A549 (cell line): Measurements from ENCODE around the gene L3MBTL4. TPM values are rescaled to one million over a fixed set of nuclear protein-coding genes. Genes with fewer than 3 reads are reported as not detected.

Experiments
- ATAC-seq, 2 experiments: fragments of 200-7000 bp in 1 of 2; fragments of >200 bp in 1 of 2; cut with Nextera tagmentation in 1 of 2; cut with Tn5 transposase in 1 of 2; 3 replicates each; pipeline versions ENCODE4 v1.8.0 to v1.9.1; 2018 to 2020; ENCODE audit warnings: mild to moderate bottlenecking in 1 of 2, moderate library complexity in 1 of 2
- CTCF ChIA-PET: fragments of 300-600 bp; sonication (Branson Sonifier 250); formaldehyde crosslinking; extraction: SDS; loops from one replicate; lab custom pipeline; 2021; ENCODE audit warnings: antibody characterized with exemption, inconsistent platforms; lab: Yijun Ruan, JAX
- POLR2A ChIA-PET: fragments of 350-600 bp; formaldehyde crosslinking; extraction: SDS; loops from one replicate; lab custom pipeline; 2021; ENCODE audit warnings: antibody characterized with exemption, inconsistent platforms; lab: Yijun Ruan, JAX
- DNase-seq, 2 experiments: peaks; one replicate each; pipeline versions ENCODE4 v3.0.0 to v3.0.0-alpha.2; 2011 to 2016; ENCODE audit warnings: low read depth in 1 of 2, low spot score in 1 of 2
- FAIRE-seq: peaks from 2 replicates; lab custom pipeline; 2011; peaks lifted over from hg19 to GRCh38; lab: Jason Lieb, UNC
- H3K27ac ChIP-seq, 2 experiments: fragments of >200 bp; sonication (Bioruptor Twin); formaldehyde crosslinking; 3 replicates each; pipeline ENCODE4 v1.5.1; 2016 to 2017
- H3K4me1 ChIP-seq: fragments of >200 bp; sonication (Bioruptor Twin); formaldehyde crosslinking; 3 replicates; pipeline ENCODE4 v1.6.1; 2016
- H3K4me2 ChIP-seq: fragments of >200 bp; sonication (Bioruptor Twin); formaldehyde crosslinking; 3 replicates; pipeline ENCODE4 v1.6.1; 2016
- H3K4me3 ChIP-seq: fragments of >200 bp; sonication (Bioruptor Twin); formaldehyde crosslinking; 3 replicates; pipeline ENCODE4 v1.5.1; 2016
- H3K9me3 ChIP-seq: fragments of >200 bp; sonication (Bioruptor Twin); formaldehyde crosslinking; 3 replicates; pipeline ENCODE4 v1.6.1; 2016
- ATOH8 ChIP-seq: fragments of 250-450 bp; sonication (Bioruptor Pico); IDR thresholded peaks from 2 replicates; pipeline ENCODE4 v1.5.0; 2020; ENCODE audit warnings: low read depth, mild to moderate bottlenecking, moderate library complexity
- BCL3 ChIP-seq: fragments of >200 bp; sonication (Bioruptor Twin); formaldehyde crosslinking; IDR thresholded peaks from 3 replicates; pipeline ENCODE4 v1.6.1; 2016
- BHLHE40 ChIP-seq: IDR thresholded peaks from 2 replicates; pipeline ENCODE4 v1.6.1; 2012; ENCODE audit warnings: low read depth, low read length, inconsistent platforms
- CBX8 ChIP-seq: fragments of 200-600 bp; sonication (generic); IDR thresholded peaks from 2 replicates; pipeline ENCODE4 v1.6.1; 2016
- CEBPB ChIP-seq, 2 experiments: fragments of >200 bp in 1 of 2; sonication (Bioruptor Twin) in 1 of 2; formaldehyde crosslinking in 1 of 2; IDR thresholded peaks; 2 replicates each; pipeline ENCODE4 v1.6.1; 2012 to 2016
- CHD2 ChIP-seq: fragments of 150-350 bp; IDR thresholded peaks from 2 replicates; pipeline ENCODE4 v1.6.1; 2014; ENCODE audit warnings: low read length; ENCODE audit not compliant: partially characterized antibody
- CTCF ChIP-seq: fragments of >200 bp; sonication (Bioruptor Twin); formaldehyde crosslinking; IDR thresholded peaks from 3 replicates; pipeline ENCODE4 v1.5.1; 2016
- EHMT2 ChIP-seq: fragments of 200-600 bp; sonication (generic); IDR thresholded peaks from 2 replicates; pipeline ENCODE4 v1.6.1; 2016; ENCODE audit warnings: antibody characterized with exemption, low read depth, mild to moderate bottlenecking, moderate library complexity
- EP300 ChIP-seq, 2 experiments: fragments of >200 bp; sonication (Bioruptor Twin); formaldehyde crosslinking; IDR thresholded peaks; 2 replicates in 1 of 2; 3 replicates in 1 of 2; pipeline ENCODE4 v1.6.1; 2016 to 2017
- ESRRA ChIP-seq: fragments of 150-350 bp; IDR thresholded peaks from 2 replicates; pipeline ENCODE4 v1.6.1; 2014; ENCODE audit warnings: mild to moderate bottlenecking, low read length, borderline replicate concordance
- FOSL2 ChIP-seq, 2 experiments: fragments of 450-650 bp in 1 of 2; fragments of >200 bp in 1 of 2; sonication (Bioruptor Twin) in 1 of 2; formaldehyde crosslinking; IDR thresholded peaks; 2 replicates each; pipeline versions ENCODE4 v1.5.0 to v1.6.1; 2016 to 2020; ENCODE audit warnings: mild to moderate bottlenecking in 1 of 2, moderate library complexity in 1 of 2
- HDAC2 ChIP-seq: fragments of 200-600 bp; sonication (generic); IDR thresholded peaks from 2 replicates; pipeline ENCODE4 v1.6.1; 2016
- HES2 ChIP-seq: fragments of >200 bp; sonication (Bioruptor Twin); formaldehyde crosslinking; IDR thresholded peaks from 2 replicates; pipeline ENCODE4 v1.6.1; 2016
- HOXA7 ChIP-seq: fragments of 250-450 bp; sonication (Bioruptor Pico); IDR thresholded peaks from 2 replicates; pipeline ENCODE4 v1.5.0; 2020; ENCODE audit warnings: mild to moderate bottlenecking, moderate library complexity
- HOXB13 ChIP-seq: fragments of 250-450 bp; sonication (Bioruptor Pico); IDR thresholded peaks from 2 replicates; pipeline ENCODE4 v1.5.0; 2020; ENCODE audit warnings: low read depth, mild to moderate bottlenecking, moderate library complexity
- JUN ChIP-seq, 2 experiments: fragments of >200 bp; sonication (Bioruptor Twin); formaldehyde crosslinking; IDR thresholded peaks; 2 replicates in 1 of 2; 3 replicates in 1 of 2; pipeline ENCODE4 v1.6.1; 2016 to 2017
- NFE2L2 ChIP-seq: fragments of 150-350 bp; conservative IDR thresholded peaks from 2 replicates; pipeline ENCODE4 v1.6.1; 2014; ENCODE audit warnings: low read length
- NPAS2 ChIP-seq: fragments of 250-450 bp; sonication (Bioruptor Pico); IDR thresholded peaks from 2 replicates; pipeline ENCODE4 v1.8.0; 2022; ENCODE audit warnings: mild to moderate bottlenecking, moderate library complexity, borderline replicate concordance
- PBX3 ChIP-seq: IDR thresholded peaks from 2 replicates; pipeline ENCODE4 v1.6.1; 2012
- PHF8 ChIP-seq: fragments of 200-600 bp; sonication (generic); IDR thresholded peaks from 2 replicates; pipeline ENCODE4 v1.6.1; 2016; ENCODE audit warnings: low read depth, mild to moderate bottlenecking, antibody characterized with exemption, moderate library complexity, borderline replicate concordance
- POLR2A ChIP-seq: IDR thresholded peaks from 2 replicates; pipeline ENCODE4 v1.6.1; 2012; ENCODE audit warnings: mild to moderate bottlenecking, low read length
- RARB ChIP-seq: fragments of 250-450 bp; sonication (Bioruptor Pico); IDR thresholded peaks from 2 replicates; pipeline ENCODE4 v1.8.0; 2021; ENCODE audit warnings: mild to moderate bottlenecking, moderate library complexity
- RCOR1 ChIP-seq: fragments of 150-350 bp; IDR thresholded peaks from 2 replicates; pipeline ENCODE4 v1.6.1; 2014; ENCODE audit warnings: antibody characterized with exemption, low read length, low read depth
- RNF2 ChIP-seq: fragments of 200-600 bp; sonication (generic); IDR thresholded peaks from 2 replicates; pipeline ENCODE4 v1.6.1; 2016; ENCODE audit warnings: low read depth, mild to moderate bottlenecking, antibody characterized with exemption, moderate library complexity, borderline replicate concordance
- SMC3 ChIP-seq: fragments of >200 bp; sonication (Bioruptor Twin); formaldehyde crosslinking; IDR thresholded peaks from 3 replicates; pipeline ENCODE4 v1.6.1; 2018; ENCODE audit warnings: inconsistent platforms
- SREBF2 ChIP-seq: fragments of 450-650 bp; IDR thresholded peaks from 2 replicates; pipeline ENCODE4 v1.6.1; 2014; ENCODE audit warnings: mild to moderate bottlenecking, moderate library complexity
- WGBS: methylation state at CpG from one replicate; pipeline ENCODE4 v1.1.6; 2017; ENCODE audit errors: missing lambda C conversion rate; 5-methylcytosine and 5-hydroxymethylcytosine counted together
- polyA plus RNA-seq, 4 experiments: library from polyadenylated mRNA; depleted of rRNA in 3 of 4; stranded (reverse); fragments of >200 nt; fragmentation: RNase III in 1 of 4; extraction: RNeasy Plus Mini Kit Qiagen cat#74134 plus additional on column Dnase treatment in 1 of 4; gene quantifications; 2 replicates in 3 of 4; 3 replicates in 1 of 4; pipeline ENCODE4 v1.2.3, GENCODE V29; 2011 to 2017

The L3MBTL4 gene
- polyA plus RNA-seq, 2 of the 4 experiments (the other 2 are of a cell fraction): 0.03 to 0.06 TPM

GRCh38 chr18:6205706-6206105 is 209.0 kb downstream of the L3MBTL4 start:
- no peak for ATAC-seq

GRCh38 chr18:6204476-6204875 is 210.2 kb downstream of the L3MBTL4 start:
- H3K4me2 ChIP-seq: no peak overlapping the region
- DNase-seq: no peak
- ChIA-PET CTCF (interaction anchor here (1.1 kb wide), 1 partner anchor 18 kb away, joined by 3 read pairs; no protein-coding TSS in a partner anchor), POLR2A (no interaction called here)
- H3K4me3 ChIP-seq: no peak overlapping the region
- H3K4me1 ChIP-seq: no peaks in the 10 kb centered on the region
- no peaks in the 10 kb centered on the region for H3K9me3 ChIP-seq
- ATAC-seq: no peak
- H3K27ac ChIP-seq: no peak overlapping the region
- TF ChIP-seq PBX3: no peak
- TF ChIP-seq FOSL2 (IDR thresholded peaks at IDR 0.05): no peak
- no peak for TF ChIP-seq FOSL2 (CRISPR knock-in tag; IDR thresholded peaks at IDR 0.05)
- TF ChIP-seq BHLHE40: no peak
- no peak for TF ChIP-seq BCL3
- no peak for TF ChIP-seq ESRRA
- no peak for TF ChIP-seq SMC3
- no peak for TF ChIP-seq HES2
- no peak for TF ChIP-seq CEBPB (IDR thresholded peaks at IDR 0.05)
- TF ChIP-seq EHMT2: no peak
- no peak for TF ChIP-seq SREBF2
- TF ChIP-seq EP300 (IDR thresholded peaks at IDR 0.05): no peak
- no peak for TF ChIP-seq NPAS2
- TF ChIP-seq CBX8: no peak
- TF ChIP-seq HOXA7 (CRISPR knock-in tag): no peak
- no peak for TF ChIP-seq PHF8
- TF ChIP-seq JUN (IDR thresholded peaks at IDR 0.05): no peak
- TF ChIP-seq CTCF: no peak
- no peak for TF ChIP-seq HOXB13 (CRISPR knock-in tag)
- no peak for FAIRE-seq

More at GRCh38 chr18:6205706-6206105, 209.0 kb downstream of the L3MBTL4 start:
- Histone ChIP-seq H3K4me3 (no peak overlapping the region), H3K27ac (no peak overlapping the region), H3K9me3 (no peaks in the 10 kb centered on the region), H3K4me2 (no peak overlapping the region), H3K4me1 (no peaks in the 10 kb centered on the region)
- DNase-seq: no peak
- ChIA-PET CTCF (no interaction called here), POLR2A (no interaction called here)
- WGBS: 3% methylated on average over 2 of the region's 2 CpGs
- FAIRE-seq: no peak
- no peak for TF ChIP-seq POLR2A
- no peak for TF ChIP-seq PHF8
- TF ChIP-seq RNF2: no peak
- TF ChIP-seq PBX3: no peak

- H3K4me1 ChIP-seq: no peaks in the 10 kb centered on the region
- ChIA-PET CTCF (no interaction called here), POLR2A (no interaction called here)
- H3K27ac ChIP-seq: no peak overlapping the region
- H3K4me3 ChIP-seq: no peak overlapping the region
- TF ChIP-seq ATOH8 (CRISPR knock-in tag) (no peak), HDAC2 (no peak), CHD2 (no peak), RCOR1 (no peak), NFE2L2 (no peak), RARB (no peak)
- no peaks in the 10 kb centered on the region for H3K9me3 ChIP-seq
- FAIRE-seq: no peak
- 5% methylated on average over 3 of the region's 3 CpGs for WGBS
- no peak overlapping the region for H3K4me2 ChIP-seq
- no peak for ATAC-seq
- DNase-seq: no peak
Measured at GRCh38 chr18:6203791-6204190, 210.9 kb downstream of the L3MBTL4 start.
